GM21526 (cell line): ENCODE data around the gene PRPF40B.
"Not testable (repeated sequence)": the region's sequence is repeated elsewhere in the genome, so short reads cannot be mapped to it uniquely, and the experiment has no call there.

Experiments
- ATAC-seq: cut with Tn5 transposase; IDR thresholded peaks from one replicate; pipeline ENCODE4 v1.9.1; 2021; ENCODE audit warnings: moderate library complexity; ENCODE audit not compliant: unreplicated experiment, low FRiP score

The PRPF40B gene

GRCh38 chr12:49609059-49609874 lies 14.1 kb upstream of the PRPF40B start:
- no peak for ATAC-seq

GRCh38 chr12:49609875-49610154 lies 13.5 kb upstream of the PRPF40B start:
- no peak for ATAC-seq

- ATAC-seq, result not testable (repeated sequence)
These were observed 12.6 kb upstream of the PRPF40B start for GRCh38 chr12:49610785-49611184.

DNA sequence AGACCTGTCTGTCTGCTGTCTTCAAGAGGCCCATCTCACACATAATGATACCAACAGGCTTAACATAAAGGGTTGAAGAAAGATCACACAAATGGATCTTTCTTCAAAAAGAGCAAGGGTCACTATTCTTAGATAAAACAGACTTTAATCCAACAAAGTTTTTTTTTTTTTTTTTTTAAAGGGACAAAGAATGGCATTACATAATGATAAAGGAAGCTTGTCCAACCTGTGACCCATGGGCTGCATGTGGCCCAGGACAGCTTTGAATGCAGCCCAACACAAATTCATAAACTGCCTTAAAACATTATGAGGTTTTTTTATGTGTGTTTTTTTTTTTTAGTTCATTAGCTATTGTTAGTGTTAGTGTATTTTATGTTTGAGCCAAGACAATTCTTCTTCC lies 11.2 kb upstream of the PRPF40B start:
- no peak for ATAC-seq

- no peak for ATAC-seq
These were observed 7.6 kb upstream of the PRPF40B start for GRCh38 chr12:49615725-49616124.

DNA sequence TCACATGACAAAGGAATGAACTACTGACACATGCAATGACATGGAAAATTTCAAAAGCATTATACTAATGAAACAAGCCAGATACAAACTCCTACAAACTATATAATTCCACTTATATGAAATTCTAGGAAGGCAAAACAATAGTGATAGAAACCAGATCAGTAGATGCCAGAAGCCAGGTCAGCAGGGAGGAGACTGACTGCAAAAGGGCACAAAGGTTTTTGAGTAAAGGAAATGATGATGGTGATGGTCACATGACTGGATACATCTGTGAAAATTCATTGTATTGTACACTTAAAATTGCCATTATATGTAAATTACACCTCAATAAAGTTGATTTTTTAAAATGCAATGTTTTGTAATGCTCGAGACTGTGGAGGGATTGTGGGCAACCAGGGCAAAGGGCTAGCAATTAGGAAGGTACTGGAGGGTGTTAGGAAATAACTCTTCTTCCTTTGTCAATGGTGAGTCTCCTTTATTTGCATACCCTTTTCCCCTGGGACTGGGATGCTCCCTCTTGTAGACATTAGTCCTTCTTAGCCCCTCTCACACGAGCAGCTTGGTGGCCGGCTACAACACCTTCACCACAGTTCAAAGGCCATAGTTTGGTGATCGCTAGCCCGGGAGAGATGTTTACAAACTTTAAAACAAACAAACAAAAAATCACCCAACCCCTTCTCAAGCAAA lies 6.7 kb upstream of the PRPF40B start:
- no peak for ATAC-seq

DNA sequence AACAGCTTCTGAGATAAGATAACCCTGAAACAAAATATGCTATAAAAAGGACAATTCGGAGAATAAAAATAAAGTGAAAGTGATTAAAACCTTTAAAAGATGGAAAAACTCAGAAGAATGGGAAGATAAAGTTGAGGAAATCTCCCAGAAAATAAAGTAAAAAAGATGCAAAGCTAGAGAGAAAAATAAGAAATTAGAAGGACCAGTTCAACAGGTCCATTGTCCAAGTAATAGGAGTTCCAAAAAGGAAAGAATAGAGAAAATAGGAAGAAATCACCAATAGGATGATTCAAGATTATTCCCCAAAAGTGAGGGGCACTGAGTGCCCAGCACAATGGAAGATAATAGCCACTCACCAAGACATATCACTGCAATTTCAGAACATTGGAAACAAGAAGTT lies 4.8 kb upstream of the PRPF40B start:
- no peak for ATAC-seq

- no peak for ATAC-seq
These were observed 4.1 kb upstream of the PRPF40B start for GRCh38 chr12:49619286-49619685.

DNA sequence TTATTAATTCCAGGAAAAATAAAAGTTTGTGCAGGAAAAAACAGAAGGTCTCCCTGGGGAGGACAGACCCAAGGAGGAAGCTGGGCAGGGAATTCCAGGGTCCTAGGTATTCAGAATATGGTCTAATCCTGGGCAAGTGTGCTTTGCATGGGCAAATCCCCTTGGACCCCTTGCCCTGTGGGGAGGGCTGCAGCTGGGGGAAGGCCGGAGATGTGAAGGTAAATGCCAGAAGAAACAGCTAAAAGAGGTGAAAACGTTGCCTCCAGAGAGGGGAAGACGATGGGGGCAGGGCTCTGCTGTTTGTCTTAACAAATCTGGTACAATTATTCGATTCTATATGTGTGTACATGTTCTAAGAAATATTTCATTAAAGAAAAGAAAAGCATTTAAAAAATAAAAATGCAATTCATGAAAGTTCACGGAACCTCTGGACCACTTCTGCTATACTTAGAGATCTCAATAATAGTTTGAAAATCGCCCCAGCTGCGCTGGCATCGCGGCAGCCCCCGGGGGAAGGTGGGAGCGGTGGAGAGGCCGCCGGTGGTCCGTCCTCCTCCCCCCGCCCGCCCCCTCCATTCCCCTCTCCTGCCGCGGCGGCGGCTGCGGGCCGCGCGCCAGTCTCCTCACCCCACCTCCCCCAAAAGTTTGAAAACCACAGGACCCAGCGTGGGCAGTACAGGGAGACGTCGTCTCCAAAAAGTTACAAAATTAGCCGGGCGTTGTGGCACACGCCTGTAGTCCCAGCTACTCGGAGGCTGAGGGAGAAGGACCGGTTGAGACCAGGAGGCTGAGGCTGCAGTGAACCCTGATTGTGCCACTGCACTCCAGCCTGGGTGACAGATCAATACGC lies 1.5 kb upstream of the PRPF40B start:
- no peak for ATAC-seq

- peak; percentile 9 for ATAC-seq
These were observed 740 bp upstream of the PRPF40B start for GRCh38 chr12:49622501-49623141.

GRCh38 chr12:49624921-49625577 lies 1.7 kb downstream of the PRPF40B start:
- no peak for ATAC-seq

- ATAC-seq, result no peak
These were observed 2.9 kb downstream of the PRPF40B start for GRCh38 chr12:49626169-49626835.

- no peak for ATAC-seq
These were observed 3.5 kb downstream of the PRPF40B start for GRCh38 chr12:49626836-49627235.

GRCh38 chr12:49627752-49628360 lies 4.5 kb downstream of the PRPF40B start:
- ATAC-seq, result no peak

DNA sequence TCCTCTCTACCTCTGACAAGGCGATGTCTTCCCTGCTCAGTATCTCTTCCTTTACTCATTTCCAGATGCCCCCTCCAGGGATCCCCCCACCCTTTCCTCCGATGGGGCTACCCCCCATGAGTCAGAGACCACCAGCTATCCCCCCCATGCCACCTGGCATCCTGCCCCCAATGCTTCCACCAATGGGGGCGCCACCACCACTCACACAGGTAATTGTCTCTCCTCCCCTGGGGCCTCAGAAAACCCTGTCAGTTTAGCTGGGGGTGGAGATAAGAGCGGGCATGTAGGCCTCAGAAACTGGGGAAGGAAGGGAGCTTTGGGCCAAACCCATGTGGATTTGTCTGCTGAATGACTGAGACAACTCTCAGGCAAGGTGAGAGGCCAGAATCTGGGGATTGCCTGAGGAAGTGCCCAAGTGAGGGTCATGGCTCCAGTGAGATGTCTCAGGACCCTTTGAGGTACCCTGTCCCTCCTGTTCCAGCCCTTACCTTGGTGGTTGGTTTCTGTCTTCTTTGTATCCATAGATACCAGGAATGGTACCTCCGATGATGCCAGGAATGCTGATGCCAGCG lies 8.1 kb downstream of the PRPF40B start:
- ATAC-seq, result no peak

DNA sequence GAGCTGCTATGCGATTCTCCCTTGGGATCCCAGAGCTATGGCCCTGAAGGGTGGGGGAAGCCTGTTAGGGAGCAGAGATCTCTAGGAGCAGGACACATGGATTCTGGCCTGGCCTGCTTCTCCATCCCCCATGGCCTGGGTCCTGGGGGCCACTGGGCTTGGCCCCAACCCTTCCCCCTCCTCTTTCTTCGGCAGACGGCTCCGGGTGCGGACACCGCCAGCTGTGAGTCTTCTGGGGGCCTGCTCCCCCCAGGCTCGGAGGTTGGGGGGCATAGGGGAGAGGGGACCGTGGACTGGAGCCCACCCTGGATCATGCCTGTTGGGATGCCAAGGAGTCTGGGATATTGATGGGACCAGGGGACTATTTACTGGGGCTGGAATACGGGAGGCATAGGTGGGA lies 9.0 kb downstream of the PRPF40B start:
- no peak for ATAC-seq

DNA sequence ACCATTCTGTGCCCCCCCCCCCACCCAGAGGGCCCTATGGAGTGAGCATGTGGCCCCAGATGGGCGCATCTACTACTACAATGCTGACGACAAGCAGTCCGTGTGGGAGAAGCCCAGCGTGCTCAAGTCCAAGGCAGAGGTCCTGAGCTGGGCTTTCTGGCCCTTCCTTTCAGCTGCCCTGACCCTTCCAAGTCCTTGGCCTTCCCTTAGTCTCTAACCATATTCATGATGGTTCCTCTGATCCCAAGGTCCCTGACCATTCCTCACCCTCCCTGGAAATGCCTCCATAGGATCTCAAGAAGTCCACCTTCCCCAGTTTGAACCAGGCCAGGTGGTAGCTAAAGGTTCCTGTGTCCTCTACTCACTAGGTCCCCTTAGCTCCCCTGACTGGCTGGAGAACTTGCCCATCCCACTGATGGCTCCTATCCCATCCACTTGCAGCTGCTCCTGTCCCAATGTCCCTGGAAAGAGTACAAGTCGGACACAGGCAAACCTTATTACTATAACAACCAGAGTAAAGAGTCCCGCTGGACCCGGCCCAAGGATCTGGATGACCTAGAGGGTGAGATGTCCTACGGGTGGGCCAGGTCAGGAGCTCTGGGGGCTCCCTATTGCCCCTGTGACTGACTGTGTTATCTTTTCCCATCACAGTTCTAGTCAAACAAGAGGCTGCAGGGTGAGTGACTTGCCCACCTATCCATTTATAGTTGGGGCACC lies 9.8 kb downstream of the PRPF40B start:
- no peak for ATAC-seq

- ATAC-seq, result no peak
These were observed 10.5 kb downstream of the PRPF40B start for GRCh38 chr12:49633703-49634345.
